Activated naive CD4-positive, alpha-beta T cell treated with anti-CD3 and anti-CD28 coated beads, Interleukin-2, amount 50 U/mL, for 72 hours (primary cell): Measurements from ENCODE around the gene PRPH. TPM values are rescaled to one million over a fixed set of nuclear protein-coding genes. Genes with fewer than 3 reads are reported as not detected.
A peak's percentile ranks its signal among the peaks of the same experiment; 100 is the strongest.
"Not testable (repeated sequence)": the region's sequence is repeated elsewhere in the genome, so short reads cannot be mapped to it uniquely, and the experiment has no call there.

Source experiments
- ATAC-seq, 2 donors: fragments of 150-1000 bp; cut with Tn5 transposase; 2 replicates each; pipeline ENCODE4 v1.10.0; 2021; ENCODE audit warnings: mild to moderate bottlenecking in 2 of 2, moderate library complexity in 2 of 2
- DNase-seq, 2 donors: peaks; one replicate each; pipeline ENCODE4 v3.0.0; 2021 to 2022; ENCODE audit warnings: low spot score in 2 of 2
- H3K27ac Mint-ChIP-seq, 2 donors: one replicate each; pipeline ENCODE4 v1.8.0; 2022; ENCODE audit warnings: mild to moderate bottlenecking in 2 of 2, mixed read lengths in 2 of 2
- H3K36me3 Mint-ChIP-seq, 2 donors: one replicate each; pipeline ENCODE4 v1.8.0; 2022; ENCODE audit warnings: mixed read lengths in 2 of 2
- H3K9me3 Mint-ChIP-seq, 2 donors: one replicate each; pipeline ENCODE4 v1.8.0; 2022; ENCODE audit warnings: mixed read lengths in 2 of 2
- total RNA-seq, 2 donors: library from RNA; stranded (reverse); gene quantifications; one replicate each; pipeline ENCODE4 v1.2.3, GENCODE V29; 2022

The PRPH gene
- total RNA-seq, result not detected

DNA sequence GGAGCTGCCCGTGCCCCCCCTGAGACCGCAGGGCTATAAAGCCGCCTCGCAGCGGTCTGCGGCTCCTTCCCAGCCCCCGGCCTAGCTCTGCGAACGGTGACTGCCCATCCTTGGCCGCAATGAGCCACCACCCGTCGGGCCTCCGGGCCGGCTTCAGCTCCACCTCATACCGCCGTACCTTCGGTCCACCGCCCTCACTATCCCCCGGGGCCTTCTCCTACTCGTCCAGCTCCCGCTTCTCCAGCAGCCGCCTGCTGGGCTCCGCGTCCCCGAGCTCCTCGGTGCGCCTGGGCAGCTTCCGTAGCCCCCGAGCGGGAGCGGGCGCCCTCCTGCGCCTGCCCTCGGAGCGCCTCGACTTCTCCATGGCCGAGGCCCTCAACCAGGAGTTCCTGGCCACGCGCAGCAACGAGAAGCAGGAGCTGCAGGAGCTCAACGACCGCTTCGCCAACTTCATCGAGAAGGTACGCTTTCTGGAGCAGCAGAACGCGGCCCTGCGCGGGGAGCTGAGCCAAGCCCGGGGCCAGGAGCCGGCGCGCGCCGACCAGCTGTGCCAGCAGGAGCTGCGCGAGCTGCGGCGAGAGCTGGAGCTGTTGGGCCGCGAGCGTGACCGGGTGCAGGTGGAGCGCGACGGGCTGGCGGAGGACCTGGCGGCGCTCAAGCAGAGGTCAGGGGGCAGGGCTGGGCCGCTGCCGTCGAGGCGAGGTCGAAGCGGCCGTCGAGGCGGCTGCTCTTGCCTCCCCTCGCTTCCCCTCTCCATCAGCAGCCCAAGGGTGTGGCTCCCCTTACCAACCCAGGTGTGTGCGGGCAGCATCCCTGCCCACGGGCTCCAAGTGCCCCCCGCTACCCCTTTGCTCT is at the start of gene PRPH:
Gene PRPH (plus strand): TSS at position 66 of the 855 bp plus-strand sequence. CDS start 54 bp downstream, at position 120.
- ATAC-seq (no peak), DNase-seq (no peak)
- no peaks in the 10 kb centered on the region for H3K36me3 Mint-ChIP-seq
- H3K27ac Mint-ChIP-seq, result no peak within 1 kb of the TSS
- H3K9me3 Mint-ChIP-seq, result no peaks in the 10 kb centered on the region

- no peak overlapping the region for H3K27ac Mint-ChIP-seq
- ATAC-seq, result no peak
- no peaks in the 10 kb centered on the region for H3K36me3 Mint-ChIP-seq
- no peaks in the 10 kb centered on the region for H3K9me3 Mint-ChIP-seq
- DNase-seq, result no peak
These were observed 43.6 kb upstream of the PRPH start for GRCh38 chr12:49251357-49251756.

DNA sequence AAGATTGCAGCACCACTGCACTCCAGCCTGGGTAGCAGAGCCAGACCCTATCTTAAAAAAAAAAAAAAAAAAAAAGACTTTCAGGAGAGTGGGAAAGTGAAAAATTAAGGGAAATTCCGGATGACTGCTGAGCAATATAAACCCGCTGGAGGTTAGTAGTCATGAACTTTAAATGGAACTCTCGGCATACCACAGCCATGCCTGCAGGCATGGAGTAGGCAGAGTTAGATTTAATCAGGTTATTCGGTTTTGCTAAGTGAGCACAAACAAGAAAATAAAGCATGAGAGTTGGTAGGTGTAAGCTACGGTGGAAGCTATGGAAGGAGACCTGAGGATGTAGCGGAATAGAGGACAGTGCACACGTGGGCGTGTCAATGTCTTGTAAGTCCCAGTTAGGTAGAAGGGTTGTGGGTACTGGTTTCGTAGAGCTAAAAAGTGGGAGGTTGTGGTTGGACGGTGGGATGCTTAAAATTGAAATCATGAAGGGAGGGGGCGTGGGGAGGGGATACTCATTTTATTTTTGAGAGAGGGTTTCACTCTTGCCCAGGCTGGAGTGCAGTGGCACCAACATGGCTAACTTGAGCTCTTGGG is 41.8 kb upstream of the PRPH start:
- DNase-seq (no peak), ATAC-seq (peak in 1 of 2 donors; percentile 64)
- Mint-ChIP-seq H3K9me3 (no peaks in the 10 kb centered on the region), H3K36me3 (no peaks in the 10 kb centered on the region), H3K27ac (no peak overlapping the region)

DNA sequence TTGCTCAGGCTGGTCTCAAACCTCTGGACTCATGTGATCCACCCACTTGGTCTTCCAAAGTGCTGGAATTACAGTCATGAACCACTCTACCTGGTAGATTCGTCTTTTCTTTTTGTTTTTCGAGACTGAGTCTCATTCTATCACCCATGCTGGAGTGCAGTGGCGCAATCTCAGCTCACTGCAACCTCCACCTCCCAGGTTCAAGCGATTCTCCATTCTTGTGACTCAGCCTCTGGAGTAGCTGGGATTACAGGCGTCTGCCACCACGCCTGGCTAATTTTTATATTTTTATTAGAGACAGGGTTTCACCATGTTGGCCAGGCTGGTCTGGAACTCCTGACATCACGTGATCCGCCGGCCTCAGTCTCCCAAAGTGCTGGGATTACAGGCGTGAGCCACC is 39.5 kb upstream of the PRPH start:
- not testable (repeated sequence) for H3K36me3 Mint-ChIP-seq, H3K27ac Mint-ChIP-seq, H3K9me3 Mint-ChIP-seq, DNase-seq, ATAC-seq

DNA sequence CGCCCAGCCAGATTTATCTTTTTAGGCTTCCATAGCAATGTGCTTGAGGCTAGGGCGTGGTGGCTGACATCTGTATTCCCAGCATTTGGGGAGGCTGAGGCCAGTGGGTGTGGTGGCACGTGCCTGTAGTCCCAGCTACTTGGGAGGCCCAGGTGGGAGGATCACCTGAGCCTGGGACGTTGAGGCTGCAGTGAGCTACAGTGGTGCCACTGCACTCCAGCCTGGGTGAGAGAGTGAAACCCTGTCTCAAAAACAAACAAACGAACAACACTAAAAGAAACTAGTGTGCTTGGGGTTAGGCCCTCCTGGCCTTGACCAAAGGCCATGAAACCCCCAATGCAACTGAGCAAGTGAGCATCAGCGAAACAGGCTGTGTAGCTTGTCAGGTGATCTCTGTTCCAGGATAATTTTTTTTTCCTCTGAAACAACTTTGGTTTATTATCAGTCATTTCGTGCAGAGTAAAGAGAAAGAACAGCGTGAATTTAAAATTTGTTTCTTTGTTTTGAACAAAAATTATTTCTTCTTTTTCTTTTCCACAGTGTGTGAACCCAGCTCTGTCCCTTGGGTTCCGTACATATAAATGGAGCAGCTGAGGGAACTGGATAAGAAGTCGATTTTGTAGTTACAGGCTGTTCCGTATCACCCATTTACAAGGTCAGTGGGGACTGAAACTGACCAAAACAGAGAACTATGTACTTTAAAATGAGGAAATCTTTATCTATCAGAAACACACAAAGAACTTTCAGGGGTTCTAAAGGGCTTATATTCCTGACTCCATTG is 38.9 kb upstream of the PRPH start:
- Mint-ChIP-seq H3K27ac (no peak overlapping the region), H3K36me3 (no peaks in the 10 kb centered on the region), H3K9me3 (no peaks in the 10 kb centered on the region)
- ATAC-seq (no peak), DNase-seq (no peak)

GRCh38 chr12:49257508-49258184 is 37.3 kb upstream of the PRPH start:
- H3K36me3 Mint-ChIP-seq, H3K9me3 Mint-ChIP-seq, H3K27ac Mint-ChIP-seq, ATAC-seq, DNase-seq: not testable (repeated sequence)

DNA sequence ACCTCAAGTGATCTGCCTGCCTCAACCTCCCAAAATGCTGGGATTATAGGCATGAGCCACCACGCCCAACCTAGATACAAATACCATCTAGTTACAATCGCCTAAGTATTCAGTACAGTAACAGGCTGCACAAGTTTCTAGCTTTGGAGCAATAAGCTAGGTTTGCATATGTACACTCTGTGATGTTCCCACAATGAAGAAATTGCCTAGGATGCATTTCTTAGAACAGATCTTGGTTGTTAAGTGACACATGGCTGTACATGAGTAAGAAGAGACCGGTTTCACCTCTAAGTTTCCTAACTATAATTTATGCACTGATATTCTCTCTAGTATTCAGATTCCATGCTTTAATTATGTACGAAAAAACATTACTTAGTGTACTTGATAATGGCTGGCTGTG is 35.5 kb upstream of the PRPH start:
- no peak for DNase-seq
- no peak for ATAC-seq
- Mint-ChIP-seq H3K9me3 (no peaks in the 10 kb centered on the region), H3K27ac (no peak overlapping the region), H3K36me3 (peaks cover 0 to 13% of the 10 kb centered on the region in 2 donors)

DNA sequence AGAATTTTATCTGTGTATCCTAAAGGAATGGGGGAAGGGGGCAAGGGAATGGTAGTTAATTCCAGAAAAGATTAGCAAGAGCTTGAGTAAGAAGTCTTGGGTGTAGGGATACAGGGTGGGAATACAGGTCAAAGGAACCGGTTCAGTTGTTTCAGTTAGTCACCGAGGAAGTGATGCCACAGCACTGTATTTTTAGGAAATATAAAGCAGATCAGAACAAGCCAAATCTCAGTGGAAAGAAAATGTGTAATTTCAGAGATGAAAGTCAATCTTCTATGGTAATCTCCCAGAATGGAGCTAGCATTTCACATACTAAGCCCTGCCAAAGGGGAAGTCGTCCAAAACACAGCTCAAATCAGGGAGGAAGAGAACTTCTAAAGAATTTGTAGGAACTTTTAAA is 34.8 kb upstream of the PRPH start:
- Mint-ChIP-seq H3K36me3 (peaks cover under 1 to 14% of the 10 kb centered on the region in 2 donors), H3K27ac (no peak overlapping the region), H3K9me3 (no peaks in the 10 kb centered on the region)
- ATAC-seq, result no peak
- no peak for DNase-seq

- Mint-ChIP-seq H3K9me3 (no peaks in the 10 kb centered on the region), H3K27ac (no peak overlapping the region), H3K36me3 (peaks cover 6 to 20% of the 10 kb centered on the region in 2 donors)
- no peak for ATAC-seq
- DNase-seq, result no peak
These were observed 34.2 kb upstream of the PRPH start for GRCh38 chr12:49260571-49261363.

- no peak overlapping the region for H3K27ac Mint-ChIP-seq
- no peak for DNase-seq
- no peak for ATAC-seq
These were observed 33.2 kb upstream of the PRPH start for GRCh38 chr12:49261721-49262120.

DNA sequence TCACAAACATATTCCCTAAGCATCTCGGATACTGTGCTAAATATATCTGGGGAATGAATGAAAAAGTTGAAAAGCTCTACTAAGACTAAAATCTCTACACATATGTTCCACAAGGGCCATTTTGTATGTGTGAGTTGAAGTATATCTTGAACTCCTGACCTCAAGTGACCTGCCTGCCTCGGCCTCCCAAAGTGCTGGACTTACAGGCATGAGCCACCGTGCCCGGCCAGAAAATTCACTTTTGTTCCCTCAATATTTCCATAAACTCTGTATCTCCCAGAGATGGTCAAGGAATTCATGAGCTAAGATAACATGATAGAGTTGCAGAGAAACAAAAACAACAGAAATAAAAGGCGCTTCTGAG is 31.6 kb upstream of the PRPH start:
- DNase-seq (no peak), ATAC-seq (no peak)
- H3K36me3 Mint-ChIP-seq, result peaks cover 6 to 27% of the 10 kb centered on the region in 2 donors
- H3K27ac Mint-ChIP-seq, result peak overlapping the region; percentile 91 to 92
- no peaks in the 10 kb centered on the region for H3K9me3 Mint-ChIP-seq

More at GRCh38 chr12:49261721-49262120, 33.2 kb upstream of the PRPH start:
- H3K9me3 Mint-ChIP-seq, result no peaks in the 10 kb centered on the region
- H3K36me3 Mint-ChIP-seq, result peaks cover 6 to 20% of the 10 kb centered on the region in 2 donors

DNA sequence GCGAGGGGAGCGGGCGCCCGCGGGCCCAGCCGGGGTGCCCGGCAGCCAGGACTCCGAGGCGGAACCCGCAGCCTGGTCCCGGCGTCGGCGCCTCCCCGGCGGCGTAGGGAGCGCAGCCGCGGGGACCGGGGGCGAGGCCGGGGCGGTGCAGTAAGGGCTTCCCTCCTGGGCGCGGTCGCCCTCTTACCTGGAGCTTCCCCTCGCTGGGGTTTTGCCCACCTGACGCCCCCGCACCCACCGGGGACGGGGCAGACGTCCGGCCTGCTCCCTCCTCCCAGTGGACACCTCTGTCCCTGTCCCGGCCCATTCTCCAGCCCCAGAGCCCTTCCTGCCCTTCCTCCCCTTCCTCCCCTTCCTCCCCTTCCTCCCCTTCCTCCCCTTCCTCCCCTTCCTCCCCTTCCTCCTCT is 30.5 kb upstream of the PRPH start:
- peak; percentile 49 to 55 for ATAC-seq
- Mint-ChIP-seq H3K27ac (peak overlapping the region; percentile 89 to 92), H3K36me3 (peaks cover 14 to 35% of the 10 kb centered on the region in 2 donors), H3K9me3 (no peaks in the 10 kb centered on the region)
- peak in 1 of 2 donors; percentile 64 for DNase-seq

GRCh38 chr12:49264873-49265792 is 29.8 kb upstream of the PRPH start, which contains the start of gene TUBA1C:
TSS of gene TUBA1C (plus strand) at chr12:49265082. CDS start at chr12:49265182, 100 bp downstream.
- DNase-seq (peak; percentile 96 to 97), ATAC-seq (peak; percentile 88 to 90)
- H3K9me3 Mint-ChIP-seq, result no peaks in the 10 kb centered on the region
- peak within 1 kb of the TSS; percentile 92 to 94 for H3K27ac Mint-ChIP-seq
- peaks cover 21 to 42% of the 10 kb centered on the region in 2 donors for H3K36me3 Mint-ChIP-seq

DNA sequence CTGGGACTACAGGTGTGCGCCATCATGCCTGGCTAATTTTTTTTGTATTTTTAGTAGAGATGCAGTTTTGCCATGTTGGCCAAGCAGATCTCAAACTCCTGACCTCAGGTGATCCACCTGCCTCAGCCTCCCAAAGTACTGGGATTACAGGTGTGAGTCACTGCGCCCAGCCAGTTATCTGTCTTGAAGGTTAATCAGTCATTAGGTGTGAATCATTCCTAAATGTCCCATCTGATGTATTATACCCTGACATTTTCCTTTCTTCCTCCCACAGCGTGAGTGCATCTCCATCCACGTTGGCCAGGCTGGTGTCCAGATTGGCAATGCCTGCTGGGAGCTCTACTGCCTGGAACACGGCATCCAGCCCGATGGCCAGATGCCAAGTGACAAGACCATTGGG is 25.8 kb upstream of the PRPH start:
- not testable (repeated sequence) for H3K9me3 Mint-ChIP-seq, ATAC-seq, H3K27ac Mint-ChIP-seq, DNase-seq
- H3K36me3 Mint-ChIP-seq, result peaks cover 27 to 45% of the 10 kb centered on the region in 2 donors
